Transverse colon (tissue), 3 donors: Measurements from ENCODE around the gene ABRAXAS1.

Experiments
- EP300 ChIP-seq: sonication (generic); formaldehyde crosslinking; IDR thresholded peaks from one replicate; pipeline ENCODE4 v1.6.1; 2017; ENCODE audit warnings: antibody characterized with exemption, low read depth
- TF ChIP-seq, protein P1 (sequence below), 5 experiments: fragments of 200-600 bp in 3 of 5; fragments of 450-650 bp in 2 of 5; sonication (generic) in 3 of 5; IDR thresholded peaks; 1 replicate in 2 of 5; 2 replicates in 3 of 5; pipeline ENCODE4 v1.5.1; 2016 to 2017; ENCODE audit warnings: antibody characterized with exemption in 5 of 5, inconsistent platforms in 3 of 5, mild to moderate bottlenecking in 2 of 5, moderate library complexity in 1 of 5

DNA sequence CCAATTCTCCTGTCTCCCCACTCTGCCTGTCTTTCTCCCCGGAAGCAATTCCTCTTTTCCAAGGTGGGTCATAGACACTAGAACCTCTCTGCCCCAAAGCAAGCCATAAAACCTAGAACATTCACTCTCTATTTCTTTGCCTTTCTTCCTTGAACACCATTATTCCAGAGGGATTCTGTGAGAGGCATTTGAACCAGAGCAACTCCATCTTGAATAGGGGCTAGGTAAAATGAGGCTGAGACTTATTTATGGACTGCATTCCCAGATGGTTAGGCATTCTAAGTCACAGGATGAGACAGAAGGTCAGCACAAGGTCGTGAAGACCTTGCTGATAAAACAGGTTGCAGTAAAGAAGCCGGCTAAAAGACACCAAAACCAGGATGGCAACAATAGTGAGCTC, 37.3 kb upstream of the ABRAXAS1 start:
- TF ChIP-seq, protein P1, sequence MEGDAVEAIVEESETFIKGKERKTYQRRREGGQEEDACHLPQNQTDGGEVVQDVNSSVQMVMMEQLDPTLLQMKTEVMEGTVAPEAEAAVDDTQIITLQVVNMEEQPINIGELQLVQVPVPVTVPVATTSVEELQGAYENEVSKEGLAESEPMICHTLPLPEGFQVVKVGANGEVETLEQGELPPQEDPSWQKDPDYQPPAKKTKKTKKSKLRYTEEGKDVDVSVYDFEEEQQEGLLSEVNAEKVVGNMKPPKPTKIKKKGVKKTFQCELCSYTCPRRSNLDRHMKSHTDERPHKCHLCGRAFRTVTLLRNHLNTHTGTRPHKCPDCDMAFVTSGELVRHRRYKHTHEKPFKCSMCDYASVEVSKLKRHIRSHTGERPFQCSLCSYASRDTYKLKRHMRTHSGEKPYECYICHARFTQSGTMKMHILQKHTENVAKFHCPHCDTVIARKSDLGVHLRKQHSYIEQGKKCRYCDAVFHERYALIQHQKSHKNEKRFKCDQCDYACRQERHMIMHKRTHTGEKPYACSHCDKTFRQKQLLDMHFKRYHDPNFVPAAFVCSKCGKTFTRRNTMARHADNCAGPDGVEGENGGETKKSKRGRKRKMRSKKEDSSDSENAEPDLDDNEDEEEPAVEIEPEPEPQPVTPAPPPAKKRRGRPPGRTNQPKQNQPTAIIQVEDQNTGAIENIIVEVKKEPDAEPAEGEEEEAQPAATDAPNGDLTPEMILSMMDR (IDR thresholded peaks at IDR 0.05) = no peak
- no peak for TF ChIP-seq EP300
